ENCODE measurements around the gene KRTAP29-1.

KRTAP29-1 gene

DNA sequence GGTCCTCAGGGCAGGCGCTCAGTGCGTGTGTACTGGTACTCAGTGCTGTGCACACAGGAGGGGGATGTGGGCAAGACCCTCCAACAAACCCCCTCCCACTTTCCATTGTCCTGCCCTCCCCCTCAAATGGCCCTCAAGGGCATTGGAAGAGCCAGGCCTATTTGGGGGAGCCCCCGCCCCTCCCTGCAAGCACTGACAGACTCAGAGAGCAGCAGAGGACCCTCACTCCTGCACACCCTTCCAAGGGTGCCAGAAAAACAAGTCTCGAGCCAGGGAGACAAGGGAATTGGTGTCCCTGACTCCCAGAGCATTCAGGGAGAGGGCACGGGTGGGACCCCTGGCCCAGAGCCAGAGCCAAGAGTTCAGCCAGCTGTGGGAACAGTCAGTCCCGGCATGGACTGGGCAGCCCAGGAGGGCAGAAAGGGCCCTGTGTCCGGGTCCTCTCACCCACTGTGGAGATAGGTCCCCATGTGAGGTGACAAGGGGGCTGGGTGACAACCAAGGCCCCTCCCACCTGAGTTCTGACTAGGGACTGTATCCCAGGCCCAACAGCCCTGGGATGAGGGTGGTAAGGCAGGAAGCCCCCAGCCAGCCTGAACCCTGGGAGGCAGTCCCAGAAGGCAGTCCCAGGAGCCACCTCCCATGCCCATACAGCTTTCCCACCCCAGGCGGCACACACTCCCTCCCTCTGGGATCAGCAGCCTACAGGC, 24.9 kb upstream of the KRTAP29-1 start:
- no peak for DNase-seq

DNA sequence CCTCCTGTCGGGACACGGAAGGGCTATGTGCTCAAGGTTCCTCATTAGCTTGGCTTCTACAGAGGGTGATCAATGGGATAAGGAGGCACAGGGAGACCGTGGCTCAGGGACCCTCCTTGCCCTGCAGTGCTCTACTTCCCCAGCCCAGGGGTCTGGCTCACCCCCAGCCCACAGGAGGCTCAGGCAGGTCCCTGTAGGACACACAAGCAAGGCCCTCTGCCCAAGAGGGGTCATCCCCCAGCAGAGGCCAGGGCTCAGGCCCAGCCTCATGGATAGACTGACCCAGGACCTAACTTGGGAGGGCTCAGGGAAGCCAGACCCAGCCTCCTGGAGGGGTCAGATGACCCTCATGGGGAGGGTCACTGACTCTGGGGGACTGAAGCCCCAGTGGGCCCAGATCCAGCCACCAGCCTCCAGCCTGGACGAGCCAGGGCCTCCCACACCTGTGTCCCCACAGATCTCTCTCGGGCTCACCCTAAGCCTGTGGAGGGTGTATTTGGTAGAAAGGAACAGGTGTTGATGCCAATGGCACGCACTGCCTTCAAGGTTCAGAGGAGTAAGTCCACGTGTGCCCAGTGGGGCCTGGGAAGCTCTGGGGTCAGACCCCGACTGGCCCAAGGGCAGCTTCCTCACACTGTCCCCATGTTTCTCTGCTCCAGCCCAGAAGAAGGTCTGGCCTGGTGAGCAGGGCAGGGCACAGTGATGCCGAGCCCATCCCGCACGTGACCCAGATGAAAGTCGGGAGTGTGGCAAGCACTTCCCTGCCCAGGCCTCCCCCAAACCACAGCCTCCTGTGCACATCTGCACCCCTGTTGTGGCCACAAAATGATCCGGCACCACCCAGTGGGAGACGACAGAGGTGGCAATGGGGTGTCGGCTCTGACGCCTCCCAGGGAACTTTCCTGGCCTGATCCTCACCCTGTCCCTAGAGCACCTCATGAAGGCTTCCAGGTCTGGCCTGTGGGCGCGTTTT, 23.8 kb upstream of the KRTAP29-1 start:
- no peak for DNase-seq

GRCh38 chr17:41325611-41326010, 23.0 kb upstream of the KRTAP29-1 start:
- DNase-seq: no peak

DNA sequence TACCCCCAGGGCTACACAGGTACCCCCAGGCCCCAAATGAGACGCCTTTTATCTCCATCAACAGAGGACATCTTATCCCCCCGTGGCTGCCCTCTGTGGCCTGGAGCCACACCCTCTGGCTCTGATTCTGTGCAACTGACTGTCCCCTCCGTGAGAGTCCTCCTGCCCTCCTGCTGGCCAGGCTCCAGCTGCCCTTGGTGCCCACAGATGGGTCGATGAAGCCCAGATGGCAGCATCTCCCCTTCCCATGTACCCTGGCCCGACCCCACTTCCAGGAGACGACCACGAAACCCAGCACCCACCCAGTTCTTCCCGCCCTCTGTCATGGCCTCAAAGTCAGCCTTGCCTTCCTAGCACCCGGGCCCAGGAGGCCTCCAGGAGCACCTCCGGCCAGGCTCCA, 22.5 kb upstream of the KRTAP29-1 start:
- DNase-seq: no peak

- DNase-seq: no peak
These were observed 21.8 kb upstream of the KRTAP29-1 start for GRCh38 chr17:41324180-41325075.

GRCh38 chr17:41322903-41323895, 20.5 kb upstream of the KRTAP29-1 start:
- DNase-seq: no peak

- DNase-seq: no peak
These were observed 19.6 kb upstream of the KRTAP29-1 start for GRCh38 chr17:41322094-41322902.

DNA sequence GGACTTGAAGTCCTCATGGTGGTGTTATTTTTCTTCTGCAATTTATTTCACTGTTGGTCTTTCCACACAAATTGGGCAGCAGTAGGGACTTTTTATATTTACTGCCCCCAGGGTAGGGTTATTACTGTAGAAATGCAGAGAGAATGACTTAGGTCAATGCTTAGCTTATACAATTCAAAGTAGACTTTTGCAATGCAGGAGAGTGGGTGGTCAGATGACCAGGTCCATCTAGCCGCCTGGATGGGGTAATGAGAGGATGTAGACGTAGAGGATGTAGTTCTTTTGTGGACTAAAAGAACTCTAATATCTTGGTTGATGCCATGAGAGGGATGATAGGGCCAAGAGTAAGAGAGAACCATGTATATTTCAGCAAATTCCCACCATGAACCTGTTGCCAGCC, 15.6 kb upstream of the KRTAP29-1 start:
- no peak for DNase-seq

- DNase-seq: no peak
These were observed 13.3 kb upstream of the KRTAP29-1 start for GRCh38 chr17:41315814-41316445.

GRCh38 chr17:41315204-41315794, 12.6 kb upstream of the KRTAP29-1 start, which contains the start of gene KRTAP17-1:
Gene KRTAP17-1 (minus strand): TSS chr17:41315710. CDS start chr17:41315650, 60 bp downstream.
- no peak for DNase-seq

GRCh38 chr17:41311111-41311510, 8.5 kb upstream of the KRTAP29-1 start:
- no peak for DNase-seq

- peak; percentile 24 to 33 for DNase-seq
These were observed 6.3 kb upstream of the KRTAP29-1 start, which contains the start of gene KRTAP16-1 for GRCh38 chr17:41308918-41309359. Gene KRTAP16-1 (minus strand): TSS chr17:41309309. CDS start chr17:41309253, 56 bp downstream.

DNA sequence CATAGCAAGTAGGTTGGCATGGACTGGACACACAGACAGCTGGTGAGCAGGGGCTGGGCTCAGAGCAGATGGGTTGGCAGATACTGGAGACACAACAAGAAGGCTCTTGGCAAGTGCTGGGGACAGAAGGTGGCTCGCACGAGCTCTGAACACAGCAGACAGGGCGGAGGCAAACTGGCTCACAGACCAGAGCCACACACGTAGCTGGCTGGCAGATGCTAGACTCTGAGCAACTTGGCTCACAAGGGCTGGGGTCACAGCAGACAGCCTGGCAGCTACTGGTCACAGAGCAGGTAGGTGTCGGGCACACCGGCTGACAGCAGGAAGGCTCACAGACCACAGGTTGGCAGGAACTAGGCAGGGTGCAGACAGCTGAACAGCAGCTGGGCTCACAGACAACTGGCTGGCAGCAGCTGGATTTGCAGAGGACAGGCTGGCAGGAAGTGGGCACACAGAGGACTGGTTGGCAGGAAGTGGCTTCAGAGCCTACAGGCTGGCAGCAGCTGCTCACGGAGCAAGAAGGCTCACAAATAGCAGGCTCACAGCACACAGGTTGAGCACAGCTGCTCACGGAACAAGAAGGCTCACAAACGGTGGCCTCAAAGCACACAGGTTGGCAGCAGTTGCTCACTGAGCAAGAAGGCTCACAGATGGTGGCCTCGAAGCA, 5.7 kb upstream of the KRTAP29-1 start:
- DNase-seq: peak; percentile 41 to 51

- no peak for DNase-seq
These were observed 5.0 kb upstream of the KRTAP29-1 start for GRCh38 chr17:41307647-41308046.

DNA sequence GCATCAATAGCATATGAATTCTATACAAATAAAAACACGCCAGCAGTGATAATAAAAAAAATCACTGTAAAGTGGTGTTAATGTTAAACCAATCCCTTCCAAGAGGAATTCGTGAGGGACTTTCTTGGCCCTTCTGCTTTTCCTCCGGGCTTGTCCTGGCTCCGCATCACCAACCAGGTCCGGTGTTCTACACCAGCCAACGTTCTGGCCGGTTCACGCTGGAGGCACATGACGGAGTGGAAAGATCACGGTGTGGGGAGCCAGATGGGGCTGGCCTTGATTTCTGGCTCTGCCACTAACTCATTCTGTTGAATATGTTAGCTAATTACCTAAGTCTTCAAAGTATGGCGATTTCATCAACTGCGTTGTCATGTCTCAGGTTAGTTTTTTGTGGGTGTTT, 1.4 kb upstream of the KRTAP29-1 start:
- DNase-seq: no peak

DNA sequence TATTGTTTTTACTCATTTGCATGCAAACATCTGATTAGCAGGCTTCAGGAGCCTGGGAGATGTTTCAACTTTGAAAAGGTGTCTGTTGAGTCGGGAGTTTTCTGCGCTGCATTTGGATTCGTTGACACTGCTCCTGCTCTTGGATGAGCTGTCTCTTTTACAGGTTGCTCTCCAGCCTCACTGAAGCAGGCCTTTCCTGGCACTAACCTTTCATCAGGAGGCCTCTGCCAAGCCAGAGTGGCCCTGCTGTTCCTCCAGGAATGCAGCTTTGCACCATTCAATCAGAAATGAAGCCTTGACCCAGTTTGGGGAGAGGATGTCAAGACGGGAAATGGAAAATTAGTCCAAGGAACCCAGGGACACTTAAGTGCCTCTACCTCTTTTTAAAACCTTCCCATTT, 330 bp upstream of the KRTAP29-1 start:
- DNase-seq: no peak

DNA sequence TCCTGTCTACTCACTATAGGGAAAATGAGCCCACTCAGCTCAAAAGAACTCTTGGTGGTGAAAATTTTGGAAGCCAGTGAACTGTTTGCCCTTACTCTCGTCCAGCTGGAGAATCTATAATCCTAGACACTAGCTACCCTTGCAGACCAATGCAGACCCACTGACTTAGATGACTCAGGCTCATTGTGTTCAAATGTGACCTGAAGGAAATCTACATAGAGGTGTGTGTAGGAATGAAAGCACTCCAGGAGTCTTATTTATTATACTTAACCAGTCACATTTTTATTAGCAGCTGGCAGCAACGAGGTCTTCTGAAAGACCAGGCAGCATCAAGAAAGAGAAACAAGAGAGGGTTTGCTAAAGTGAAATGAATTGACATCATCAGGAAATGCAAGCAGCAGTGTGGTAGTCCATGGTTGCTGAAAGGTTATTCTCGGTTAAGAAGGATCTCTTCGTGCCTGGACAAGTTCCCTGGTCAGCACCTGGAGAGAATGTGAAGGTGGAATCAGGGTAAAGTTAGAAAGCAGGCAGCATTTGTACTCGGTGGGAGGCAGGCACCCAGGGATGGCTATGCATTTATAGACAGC, 1.4 kb downstream of the KRTAP29-1 start:
- DNase-seq: no peak

DNA sequence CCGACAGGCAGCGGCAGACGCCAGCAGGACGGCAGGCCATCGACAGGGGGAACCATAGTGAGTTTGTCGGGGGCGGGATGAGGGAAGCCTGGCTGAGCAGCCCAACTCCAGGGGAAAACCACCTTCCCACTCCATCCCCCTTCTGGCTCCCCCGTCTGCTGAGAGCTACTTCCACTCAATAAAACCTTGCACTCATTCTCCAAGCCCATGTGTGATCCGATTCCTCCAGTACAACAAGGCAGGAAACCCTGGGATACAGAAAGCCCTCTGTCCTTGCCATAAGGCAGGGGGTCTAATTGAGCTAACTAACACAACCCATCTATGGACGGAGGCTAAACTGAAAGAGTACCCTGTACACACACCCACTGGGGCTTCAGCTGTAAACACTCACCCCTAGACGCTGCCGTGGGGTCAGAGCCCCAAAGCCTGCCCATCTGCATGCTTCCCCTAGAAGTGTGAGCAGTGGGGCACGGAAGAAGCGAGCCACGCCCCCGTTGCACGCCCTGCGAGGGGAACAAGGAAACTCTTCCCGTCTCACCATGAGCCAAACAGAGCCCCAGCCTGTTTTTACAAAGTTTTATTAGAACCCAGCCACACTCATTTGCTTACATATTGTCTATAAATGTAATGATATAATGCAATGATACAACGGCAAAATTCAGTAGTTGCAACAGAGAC, 4.1 kb downstream of the KRTAP29-1 start:
- no peak for DNase-seq
